Activated T-helper 9 cell treated with anti-CD3 and anti-CD28 coated beads, Interleukin-2, amount 50 U/mL, for 16 hours (primary cell): ENCODE results near the gene KRT86.
"Not testable (repeated sequence)": the region's sequence is repeated elsewhere in the genome, so short reads cannot be mapped to it uniquely, and the experiment has no call there.

Experiments
- DNase-seq: peaks from one replicate; pipeline ENCODE4 v3.0.0-alpha.2; 2020; ENCODE audit warnings: low read depth

The KRT86 gene

DNA sequence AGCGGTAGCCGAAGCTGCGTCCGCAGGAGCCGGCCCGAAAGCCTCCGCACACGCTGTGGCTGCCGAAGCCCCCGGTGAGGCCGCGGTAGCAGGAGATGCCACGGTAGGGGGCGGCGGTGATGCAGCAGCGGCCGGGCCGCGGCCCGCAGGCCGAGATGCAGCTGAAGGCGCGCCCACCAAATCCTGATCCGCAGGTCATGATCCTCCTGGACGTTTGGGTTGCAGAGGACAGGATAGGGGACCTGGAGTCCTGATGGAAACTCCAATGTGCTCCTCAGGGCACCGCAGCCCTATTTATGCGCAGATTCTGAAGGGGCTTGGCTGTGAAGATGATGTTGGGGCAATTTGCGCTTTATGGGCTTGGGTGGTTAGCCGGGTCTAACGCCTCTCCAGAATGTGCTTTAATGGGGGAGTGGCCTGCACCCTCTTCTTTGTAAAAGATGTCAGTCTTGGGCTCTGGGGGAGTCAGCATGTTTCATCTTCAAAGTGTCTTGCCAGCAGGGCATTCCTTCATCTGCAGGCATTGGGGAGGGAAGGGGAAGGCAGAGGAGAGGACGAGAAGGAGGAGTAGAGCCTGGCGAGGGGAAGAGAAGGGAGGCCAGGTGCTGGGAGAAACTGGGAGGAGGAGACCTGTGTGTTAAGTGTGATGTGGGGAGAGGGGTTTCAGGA lies 17.0 kb downstream of the KRT86 start, which contains the start of gene KRT81:
TSS of gene KRT81 (minus strand) at position 268 of the 669 bp plus-strand sequence. CDS start at position 199, 69 bp downstream.
- DNase-seq: no peak

- DNase-seq: no peak
Observed at GRCh38 chr12:52293926-52294325, 19.5 kb downstream of the KRT86 start.

- no peak for DNase-seq
Observed at GRCh38 chr12:52294803-52295202, 20.4 kb downstream of the KRT86 start.

DNA sequence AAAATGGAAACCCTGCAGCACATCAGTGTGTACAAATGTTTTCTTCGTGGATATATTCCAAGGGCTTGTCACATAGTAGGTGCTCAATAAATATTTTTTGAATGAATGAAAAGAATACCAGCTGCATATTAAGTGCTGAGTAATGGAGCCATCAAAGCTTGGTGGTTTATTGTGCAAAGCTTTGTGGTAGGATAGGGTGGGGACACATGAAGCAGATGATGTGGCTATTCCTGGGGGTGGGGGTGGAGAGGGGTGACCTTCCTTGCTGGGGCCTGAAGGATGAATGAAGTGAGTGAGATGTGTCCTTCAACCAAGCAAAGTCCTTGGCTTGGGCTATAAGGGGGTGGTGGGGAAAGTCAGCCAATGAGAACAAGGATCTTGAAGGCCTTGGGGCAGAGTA lies 21.2 kb downstream of the KRT86 start:
- DNase-seq: no peak

GRCh38 chr12:52296572-52297215 lies 22.2 kb downstream of the KRT86 start:
- no peak for DNase-seq

GRCh38 chr12:52298677-52299190 lies 24.3 kb downstream of the KRT86 start:
- no peak for DNase-seq

DNA sequence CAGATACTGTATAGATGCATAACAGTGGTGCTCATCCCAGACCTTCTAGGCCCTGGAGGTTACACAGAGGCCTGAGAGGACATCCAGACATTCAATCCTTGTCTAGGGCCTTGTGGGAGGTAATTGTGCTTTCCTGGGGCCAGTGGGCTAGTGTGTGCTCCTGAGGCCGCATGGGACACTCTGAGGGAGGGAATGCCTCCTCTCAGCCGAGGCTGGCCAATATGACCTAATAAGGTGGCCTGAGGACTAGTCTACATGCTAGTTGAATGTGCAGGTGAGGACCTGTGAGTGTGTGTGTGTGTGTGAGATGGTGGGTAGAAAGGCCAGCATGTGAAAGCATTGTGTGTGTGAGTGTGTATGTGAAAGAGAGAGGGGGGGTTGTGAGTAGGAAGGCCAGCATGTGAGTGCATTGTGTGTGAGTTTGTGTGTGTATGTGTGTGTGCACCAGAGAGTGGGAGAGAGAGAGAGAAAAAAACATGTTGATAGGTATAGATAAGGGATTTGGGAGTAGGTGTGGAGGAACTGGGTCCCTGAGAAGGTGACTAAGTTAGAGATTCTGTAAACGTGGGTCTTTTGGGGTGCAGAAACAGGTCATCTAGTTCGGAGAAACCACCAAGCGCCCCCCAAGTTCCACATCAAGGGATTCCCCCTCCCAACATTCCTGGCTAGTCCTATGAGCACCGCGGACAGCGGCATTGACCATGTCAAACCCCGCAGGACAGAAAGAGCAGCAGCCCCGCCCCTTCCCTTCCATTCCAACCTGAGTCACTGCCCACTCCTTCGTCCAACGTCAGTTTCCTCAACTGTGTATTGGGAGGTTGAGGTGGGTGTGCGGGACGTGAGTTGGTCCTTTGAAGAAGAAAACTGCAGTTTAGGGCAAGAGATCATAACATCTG lies 26.6 kb downstream of the KRT86 start:
- DNase-seq: no peak

GRCh38 chr12:52301721-52302120 lies 27.3 kb downstream of the KRT86 start:
- not testable (repeated sequence) for DNase-seq

GRCh38 chr12:52302242-52302914 lies 27.9 kb downstream of the KRT86 start:
- not testable (repeated sequence) for DNase-seq

- not testable (repeated sequence) for DNase-seq
Observed at GRCh38 chr12:52304941-52305411, 30.5 kb downstream of the KRT86 start.

DNA sequence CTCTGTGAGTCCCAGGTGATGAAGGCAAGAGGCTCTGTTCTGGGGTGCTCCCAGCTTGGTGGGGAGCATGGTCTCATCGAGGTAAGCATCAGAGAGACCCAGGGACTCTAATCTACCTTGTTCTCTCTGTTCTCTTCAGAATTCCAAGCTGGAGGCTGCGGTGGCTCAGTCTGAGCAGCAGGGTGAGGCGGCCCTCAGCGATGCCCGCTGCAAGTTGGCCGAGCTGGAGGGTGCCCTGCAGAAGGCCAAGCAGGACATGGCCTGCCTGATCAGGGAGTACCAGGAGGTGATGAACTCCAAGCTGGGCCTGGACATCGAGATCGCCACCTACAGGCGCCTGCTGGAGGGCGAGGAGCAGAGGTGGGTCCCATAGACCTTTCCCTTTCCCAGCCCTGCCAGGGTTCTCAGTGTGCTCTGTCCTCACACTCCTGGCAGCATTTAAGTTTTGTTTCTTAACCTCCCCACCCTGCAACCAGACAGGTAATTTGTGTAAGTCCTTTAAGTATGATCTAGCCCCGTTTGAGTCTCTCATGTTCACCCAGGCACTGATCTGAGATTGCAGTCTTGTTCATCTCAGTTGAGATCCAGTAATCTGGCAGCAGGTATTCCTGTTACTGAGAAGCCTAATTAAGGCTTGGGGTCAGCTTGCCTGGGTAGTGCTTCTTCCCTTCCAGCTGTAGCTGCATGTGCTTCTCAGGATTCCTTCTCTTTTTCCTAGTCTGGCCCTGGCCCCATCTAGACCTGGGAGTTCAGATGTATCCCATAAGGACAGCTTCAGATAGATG lies 31.7 kb downstream of the KRT86 start:
- no peak for DNase-seq

DNA sequence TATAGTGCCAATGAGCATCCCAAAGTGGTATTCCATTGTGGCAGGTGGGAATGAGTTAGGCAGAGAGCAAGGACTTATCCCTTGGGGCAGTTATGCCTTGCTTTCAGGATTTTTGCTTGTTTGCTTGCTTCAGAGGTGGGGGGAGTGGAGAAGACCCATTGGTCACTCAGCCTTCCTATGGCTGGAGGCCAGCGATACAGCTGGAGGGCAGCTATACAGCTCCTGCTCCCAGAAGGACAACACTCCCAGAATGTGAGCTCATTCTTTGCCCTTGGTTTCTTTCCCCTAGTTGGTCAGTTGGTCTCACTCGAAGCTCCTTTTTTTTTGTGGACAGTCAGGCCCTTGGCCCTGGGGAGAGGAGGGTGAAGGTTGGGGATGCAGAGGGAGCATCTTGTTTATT lies 32.3 kb downstream of the KRT86 start:
- DNase-seq: no peak

- no peak for DNase-seq
Observed at GRCh38 chr12:52307836-52308805, 33.7 kb downstream of the KRT86 start.

DNA sequence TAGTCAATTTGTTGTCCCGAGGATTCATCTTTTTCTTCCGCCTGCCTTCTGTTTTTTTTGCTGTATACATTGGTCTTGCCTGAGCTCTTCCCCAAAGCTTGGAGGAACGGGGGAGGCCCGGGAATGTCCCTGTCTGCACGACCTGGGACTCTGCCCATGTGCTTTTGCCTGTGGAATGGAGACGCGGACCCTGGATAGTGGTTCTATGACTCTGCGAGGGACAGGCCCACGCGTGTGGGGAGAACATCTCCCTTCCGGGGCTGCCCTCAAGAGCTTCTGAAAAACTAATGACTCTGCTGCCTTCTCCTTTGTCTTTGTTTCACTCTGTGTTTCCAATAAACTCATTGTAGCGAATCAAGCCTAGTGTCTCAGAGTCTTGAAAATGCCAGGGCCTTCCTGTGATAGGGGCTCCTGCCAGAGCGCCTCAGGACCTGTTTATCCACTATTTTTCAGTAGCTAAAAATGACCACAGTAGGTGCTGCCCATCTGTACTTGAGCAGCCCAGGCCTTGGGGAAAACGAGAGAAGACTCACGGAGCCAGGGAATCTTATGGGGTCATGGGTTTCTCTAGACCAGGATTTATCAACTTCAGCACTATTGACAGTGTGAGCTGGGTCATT lies 34.5 kb downstream of the KRT86 start:
- DNase-seq: no peak

DNA sequence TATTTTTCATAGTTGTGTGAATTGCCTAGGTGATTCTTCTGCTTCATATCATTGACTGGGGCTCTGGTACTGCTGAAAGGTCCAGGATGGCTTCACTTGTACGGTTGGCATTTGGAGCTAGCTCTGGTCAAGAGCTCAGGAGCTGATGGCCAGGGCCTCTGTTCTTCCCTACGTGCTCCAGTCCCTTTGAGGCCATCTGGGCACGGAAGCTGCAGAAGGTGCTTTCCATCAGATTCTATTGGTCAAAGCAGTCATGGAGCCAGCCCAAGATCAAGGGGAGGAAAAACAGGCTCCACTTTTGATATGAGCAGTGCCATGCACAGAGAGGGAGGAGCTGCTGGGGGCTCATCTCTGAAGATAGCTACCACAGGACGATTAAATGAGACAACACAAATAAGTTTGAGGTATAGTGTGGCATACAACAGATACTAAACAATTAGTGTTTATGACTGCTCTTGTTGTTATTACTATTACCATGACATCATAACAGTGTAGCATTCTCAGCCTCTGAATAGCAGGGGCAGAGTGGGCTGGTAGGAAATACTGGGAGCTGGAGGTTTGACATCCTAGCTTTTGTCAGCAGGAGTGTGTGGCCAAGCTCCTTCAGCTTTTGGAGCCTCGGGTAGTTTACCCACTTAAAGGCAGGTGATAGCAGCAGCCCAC lies 36.3 kb downstream of the KRT86 start:
- no peak for DNase-seq

GRCh38 chr12:52311285-52311648 lies 36.8 kb downstream of the KRT86 start:
- DNase-seq: no peak

DNA sequence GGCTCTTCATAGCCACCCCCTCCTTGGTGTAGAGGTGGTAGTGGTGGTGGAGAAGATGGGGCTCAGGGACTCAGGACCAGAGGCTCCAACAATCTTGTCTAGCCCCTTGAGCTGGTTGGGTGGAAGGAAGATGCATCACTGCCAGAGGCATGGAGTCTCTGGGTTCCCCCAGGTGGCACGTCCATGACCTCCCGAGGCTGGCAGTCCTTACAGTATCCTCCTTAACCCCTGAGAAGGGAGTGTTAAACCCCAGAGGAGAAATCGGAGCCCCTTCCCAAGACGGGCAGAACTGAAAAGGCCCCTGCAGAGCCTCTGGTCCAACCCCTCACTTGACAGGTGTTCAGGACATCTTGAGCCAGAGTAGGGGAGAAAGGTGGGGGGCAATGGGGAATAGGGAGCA lies 37.6 kb downstream of the KRT86 start:
- no peak for DNase-seq

GRCh38 chr12:52313461-52313860 lies 39.0 kb downstream of the KRT86 start:
- DNase-seq: no peak

GRCh38 chr12:52313926-52314325 lies 39.5 kb downstream of the KRT86 start:
- DNase-seq: no peak
